ENCODE measurements around the gene ZNF384. TPM values are rescaled to one million over a fixed set of nuclear protein-coding genes. Genes with fewer than 3 reads are reported as not detected.
"Not testable (repeated sequence)": the region's sequence is repeated elsewhere in the genome, so short reads cannot be mapped to it uniquely, and the experiment has no call there.

Gene ZNF384
- polyA plus RNA-seq: 32.5 TPM

GRCh38 chr12:6688999-6689882 lies at the start of gene ZNF384:
Gene ZNF384, minus strand, starts transcription at chr12:6689375. Its CDS starts 9,855 bp downstream, at chr12:6679520.
- Mint-ChIP-seq H3K9me3 (no peaks in the 10 kb centered on the region), H3K4me1 (peaks cover 31 to 46% (median 39%) of the 10 kb centered on the region in 3 donors), H3K4me3 (peak within 1 kb of the TSS; percentile 90 to 98 (median 95)), H3K27ac (peak within 1 kb of the TSS; percentile 87 to 99 (median 95)), H3K27me3 (no peaks in the 10 kb centered on the region), H3K36me3 (no peaks in the 10 kb centered on the region)

- Mint-ChIP-seq H3K36me3 (peaks cover 6% of the 10 kb centered on the region), H3K9me3 (no peaks in the 10 kb centered on the region), H3K27me3 (no peaks in the 10 kb centered on the region), H3K4me1 (no peaks in the 10 kb centered on the region), H3K27ac (no peak overlapping the region), H3K4me3 (no peak overlapping the region)
Observed at GRCh38 chr12:6736754-6737153, 47.6 kb upstream of the ZNF384 start.

DNA sequence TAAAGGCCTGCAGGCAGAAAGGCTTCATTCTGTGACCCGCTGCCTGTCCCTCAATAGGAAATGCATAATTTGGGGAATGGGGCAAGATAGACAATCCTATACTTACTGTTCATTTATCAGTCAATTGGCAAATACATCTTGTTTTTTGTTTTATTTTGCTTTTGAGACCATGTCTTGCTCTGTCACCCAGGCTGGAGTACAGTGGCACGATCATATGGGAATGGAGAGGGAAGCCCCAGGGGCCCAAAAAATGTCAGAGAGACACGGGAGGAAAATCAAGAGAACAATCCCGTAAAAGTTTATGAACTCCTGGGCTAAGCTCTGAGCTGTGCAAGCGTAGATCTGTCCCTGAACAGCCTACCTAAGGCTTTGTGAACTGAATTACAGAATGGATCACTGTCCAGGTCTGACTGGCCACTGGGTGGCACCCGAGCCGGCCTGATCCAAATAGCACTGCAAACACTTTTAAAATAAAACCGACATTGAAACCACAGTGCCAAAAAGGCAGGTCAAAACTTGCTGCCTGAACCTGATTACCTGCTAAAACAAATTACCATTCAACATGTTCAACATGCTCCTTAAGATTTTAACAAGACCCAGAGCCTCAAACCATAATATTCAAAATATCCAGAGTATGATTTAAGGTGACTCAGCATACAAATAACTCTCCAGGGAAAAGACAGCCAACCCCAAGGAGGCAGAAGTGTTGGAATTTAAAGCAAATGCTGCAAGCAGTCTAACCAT lies 46.4 kb upstream of the ZNF384 start:
- H3K4me3 Mint-ChIP-seq: no peak overlapping the region
- H3K9me3 Mint-ChIP-seq: no peaks in the 10 kb centered on the region
- peaks cover 0 to 4% (median 0%) of the 10 kb centered on the region in 3 donors for H3K4me1 Mint-ChIP-seq
- H3K36me3 Mint-ChIP-seq: peaks cover 14% of the 10 kb centered on the region
- peak overlapping the region in 1 of 3 donors; percentile 7 for H3K27ac Mint-ChIP-seq
- H3K27me3 Mint-ChIP-seq: no peaks in the 10 kb centered on the region

DNA sequence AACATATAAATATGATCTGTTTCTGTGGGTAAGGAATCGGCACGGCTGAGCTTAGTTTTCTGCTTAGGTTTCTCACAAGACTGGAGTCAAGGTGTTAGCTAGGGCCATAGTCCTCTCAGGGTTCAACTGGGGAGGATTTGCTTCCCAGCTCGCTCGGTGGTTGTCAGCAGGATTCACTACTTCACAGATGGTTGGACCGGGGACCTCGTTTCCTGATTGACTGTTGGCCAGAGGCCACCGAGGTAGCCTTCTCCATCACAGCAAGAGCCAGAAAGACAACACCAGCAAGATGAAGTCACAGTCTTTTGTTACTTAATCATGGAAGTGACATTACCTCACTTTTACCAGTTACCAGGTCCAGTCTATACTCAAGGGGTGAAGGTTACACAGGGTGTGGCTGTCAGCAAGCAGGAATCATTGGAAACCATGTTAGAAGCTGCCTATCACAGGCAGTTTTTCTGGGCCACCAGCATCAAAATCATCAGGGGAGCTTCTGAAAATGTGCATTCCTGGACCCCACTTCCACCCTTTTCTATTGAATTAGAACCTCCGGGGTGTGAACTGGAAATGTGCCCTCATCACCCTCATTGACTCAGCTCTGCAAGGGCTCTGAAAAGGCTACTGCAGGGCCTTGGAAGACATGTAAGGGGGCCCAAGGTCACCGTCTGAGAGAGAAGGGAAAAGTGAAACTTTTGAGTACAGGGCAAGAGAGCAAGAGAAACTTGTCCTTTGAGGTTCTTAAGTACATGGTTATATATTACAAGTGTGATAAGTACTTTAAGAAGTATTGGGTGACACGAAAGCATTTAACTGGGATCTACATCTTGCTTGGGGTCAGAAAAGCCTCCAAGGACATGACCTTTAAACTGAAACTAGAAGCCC lies 45.6 kb upstream of the ZNF384 start:
- peaks cover 0 to 5% (median 2%) of the 10 kb centered on the region in 3 donors for H3K4me1 Mint-ChIP-seq
- H3K36me3 Mint-ChIP-seq: peaks cover 15% of the 10 kb centered on the region
- peak overlapping the region in 1 of 3 donors; percentile 83 for H3K27ac Mint-ChIP-seq
- no peaks in the 10 kb centered on the region for H3K27me3 Mint-ChIP-seq
- no peak overlapping the region for H3K4me3 Mint-ChIP-seq
- no peaks in the 10 kb centered on the region for H3K9me3 Mint-ChIP-seq

GRCh38 chr12:6730169-6730568 lies 41.0 kb upstream of the ZNF384 start:
- Mint-ChIP-seq H3K4me1 (peaks cover 0 to 9% (median 9%) of the 10 kb centered on the region in 3 donors), H3K9me3 (no peaks in the 10 kb centered on the region), H3K27ac (no peak overlapping the region), H3K4me3 (no peak overlapping the region), H3K36me3 (peaks cover 23% of the 10 kb centered on the region), H3K27me3 (no peaks in the 10 kb centered on the region)

DNA sequence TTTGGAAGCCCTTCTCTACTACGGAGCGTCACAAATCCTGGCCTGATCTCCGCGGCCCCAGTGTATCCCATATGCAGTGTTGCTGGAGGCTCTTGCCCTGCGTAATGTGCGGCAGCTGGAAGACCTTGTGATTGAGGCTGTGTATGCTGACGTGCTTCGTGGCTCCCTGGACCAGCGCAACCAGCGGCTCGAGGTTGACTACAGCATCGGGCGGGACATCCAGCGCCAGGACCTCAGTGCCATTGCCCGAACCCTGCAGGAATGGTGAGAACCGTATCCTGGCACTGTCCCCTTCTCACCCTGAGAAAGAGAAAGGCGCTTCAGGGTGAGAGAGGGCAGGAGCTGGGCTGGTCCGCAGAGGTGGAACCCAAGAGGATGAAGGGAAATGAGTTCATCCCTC lies 40.0 kb upstream of the ZNF384 start:
- no peaks in the 10 kb centered on the region for H3K27me3 Mint-ChIP-seq
- peak overlapping the region in 1 of 4 donors; percentile 20 for H3K4me3 Mint-ChIP-seq
- peaks cover 0 to 14% (median 14%) of the 10 kb centered on the region in 3 donors for H3K4me1 Mint-ChIP-seq
- no peaks in the 10 kb centered on the region for H3K9me3 Mint-ChIP-seq
- H3K36me3 Mint-ChIP-seq: peaks cover 20% of the 10 kb centered on the region
- no peak overlapping the region for H3K27ac Mint-ChIP-seq

DNA sequence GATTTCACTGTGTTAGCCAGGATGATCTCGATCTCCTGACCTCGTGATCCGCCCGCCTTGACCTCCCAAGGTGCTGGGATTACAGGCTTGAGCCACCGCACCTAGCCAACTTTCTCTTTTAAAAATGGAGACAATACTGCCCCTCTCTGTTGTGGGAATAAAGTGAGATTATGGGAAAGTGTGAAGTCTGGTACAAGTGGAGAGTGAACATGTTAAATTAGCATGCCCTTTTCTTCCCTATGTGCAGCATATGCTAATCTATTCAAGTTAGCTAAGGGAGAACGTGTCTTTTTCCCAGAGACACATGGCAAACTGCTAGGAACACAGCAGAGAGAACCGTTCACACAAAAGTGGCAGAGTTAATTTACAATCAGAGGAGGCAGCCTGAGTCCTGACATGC lies 36.2 kb upstream of the ZNF384 start:
- H3K9me3 Mint-ChIP-seq: peaks cover 0 to 2% (median 0%) of the 10 kb centered on the region in 3 donors
- peak overlapping the region in 2 of 4 donors; percentile 75 to 87 for H3K4me3 Mint-ChIP-seq
- peaks cover 9% of the 10 kb centered on the region for H3K36me3 Mint-ChIP-seq
- peak overlapping the region in 1 of 3 donors; percentile 51 for H3K27ac Mint-ChIP-seq
- peaks cover 8 to 24% (median 18%) of the 10 kb centered on the region in 3 donors for H3K4me1 Mint-ChIP-seq
- H3K27me3 Mint-ChIP-seq: no peaks in the 10 kb centered on the region

GRCh38 chr12:6724409-6724797 lies 35.2 kb upstream of the ZNF384 start:
- peak overlapping the region; percentile 91 to 98 (median 95) for H3K27ac Mint-ChIP-seq
- no peaks in the 10 kb centered on the region for H3K27me3 Mint-ChIP-seq
- peaks cover 8% of the 10 kb centered on the region for H3K36me3 Mint-ChIP-seq
- peaks cover 0 to 2% (median 0%) of the 10 kb centered on the region in 3 donors for H3K9me3 Mint-ChIP-seq
- peaks cover 8 to 22% (median 17%) of the 10 kb centered on the region in 3 donors for H3K4me1 Mint-ChIP-seq
- peak overlapping the region; percentile 87 to 98 (median 94) for H3K4me3 Mint-ChIP-seq

DNA sequence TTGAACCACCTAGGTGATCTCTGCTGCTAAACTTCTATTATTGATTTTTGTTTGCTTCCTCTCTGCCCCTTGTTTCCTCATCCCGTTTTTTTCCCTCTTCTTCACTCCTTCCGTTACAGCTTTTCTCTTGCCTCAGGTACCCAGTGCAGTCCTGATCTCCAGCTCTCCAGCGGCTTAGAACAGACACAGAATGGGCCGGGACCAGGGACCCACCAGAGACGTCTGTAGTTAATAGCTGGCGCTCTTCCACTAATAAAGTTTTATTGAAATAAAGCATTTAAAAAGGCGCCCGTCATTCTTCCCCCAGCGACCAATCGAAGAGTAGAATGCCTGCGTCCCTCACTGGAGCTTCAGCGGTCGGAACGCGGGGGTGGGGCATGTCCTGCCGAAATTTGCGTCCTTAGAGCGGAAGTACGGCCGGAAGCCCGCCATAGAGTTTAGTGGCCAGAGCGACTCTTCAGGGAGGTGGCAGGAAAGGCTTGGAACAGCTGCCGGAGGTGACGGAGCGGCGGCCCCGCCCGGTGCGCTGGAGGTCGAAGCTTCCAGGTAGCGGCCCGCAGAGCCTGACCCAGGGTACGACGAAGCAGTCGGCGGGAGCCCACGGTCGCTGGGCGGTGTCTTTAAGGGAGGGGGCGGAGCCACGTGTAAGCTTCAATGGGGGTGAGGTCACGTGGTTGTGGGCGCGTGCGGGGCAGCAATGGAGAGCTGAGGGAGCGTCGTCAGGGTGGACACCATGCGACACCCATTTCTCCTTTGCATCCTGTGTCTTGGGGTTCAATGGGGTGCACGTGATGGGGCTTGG lies 34.6 kb upstream of the ZNF384 start, which contains the start of gene COPS7A:
Gene COPS7A, plus strand, starts transcription at position 440 of the 802 bp plus-strand sequence. CDS start 611 bp downstream, outside the sequence.
- H3K9me3 Mint-ChIP-seq: peaks cover 0 to 2% (median 0%) of the 10 kb centered on the region in 3 donors
- H3K27ac Mint-ChIP-seq: peak within 1 kb of the TSS; percentile 91 to 98 (median 95)
- no peaks in the 10 kb centered on the region for H3K27me3 Mint-ChIP-seq
- H3K4me3 Mint-ChIP-seq: peak within 1 kb of the TSS; percentile 87 to 98 (median 94)
- peaks cover 7% of the 10 kb centered on the region for H3K36me3 Mint-ChIP-seq
- H3K4me1 Mint-ChIP-seq: peaks cover 8 to 22% (median 17%) of the 10 kb centered on the region in 3 donors

- Mint-ChIP-seq H3K4me1 (peaks cover 8 to 22% (median 17%) of the 10 kb centered on the region in 3 donors), H3K4me3 (peak overlapping the region in 2 of 4 donors; percentile 43 to 50), H3K36me3 (peaks cover 6% of the 10 kb centered on the region), H3K27ac (peak overlapping the region in 1 of 3 donors; percentile 91), H3K9me3 (peaks cover 0 to 2% (median 0%) of the 10 kb centered on the region in 3 donors), H3K27me3 (no peaks in the 10 kb centered on the region)
Observed at GRCh38 chr12:6722863-6723262, 33.7 kb upstream of the ZNF384 start.

DNA sequence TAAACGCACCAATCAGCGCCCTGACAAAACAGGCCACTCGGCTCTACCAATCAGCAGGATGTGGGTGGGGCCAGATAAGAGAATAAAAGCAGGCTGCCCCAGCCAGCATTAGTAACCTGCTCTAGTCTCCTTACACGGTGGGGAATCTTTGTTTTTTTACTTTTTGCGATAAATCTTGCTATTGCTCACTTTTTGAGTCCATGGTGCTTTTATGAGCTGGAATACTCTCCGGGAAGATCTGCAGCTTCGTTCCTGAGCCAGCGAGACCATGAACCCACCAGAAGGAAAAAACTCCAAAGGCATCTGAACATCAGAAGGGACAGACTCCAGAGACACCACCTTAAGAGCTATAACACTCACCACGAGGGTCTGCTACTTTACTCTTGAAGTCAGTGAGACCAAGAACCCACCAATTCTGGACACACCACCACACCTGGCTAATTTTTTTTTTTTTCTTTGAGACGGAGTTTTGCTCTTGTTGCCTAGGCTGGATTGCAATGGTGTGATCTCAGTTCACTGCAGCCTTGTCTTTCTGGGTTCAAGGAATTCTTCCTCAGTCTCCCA lies 27.8 kb upstream of the ZNF384 start:
- H3K9me3 Mint-ChIP-seq: no peaks in the 10 kb centered on the region

DNA sequence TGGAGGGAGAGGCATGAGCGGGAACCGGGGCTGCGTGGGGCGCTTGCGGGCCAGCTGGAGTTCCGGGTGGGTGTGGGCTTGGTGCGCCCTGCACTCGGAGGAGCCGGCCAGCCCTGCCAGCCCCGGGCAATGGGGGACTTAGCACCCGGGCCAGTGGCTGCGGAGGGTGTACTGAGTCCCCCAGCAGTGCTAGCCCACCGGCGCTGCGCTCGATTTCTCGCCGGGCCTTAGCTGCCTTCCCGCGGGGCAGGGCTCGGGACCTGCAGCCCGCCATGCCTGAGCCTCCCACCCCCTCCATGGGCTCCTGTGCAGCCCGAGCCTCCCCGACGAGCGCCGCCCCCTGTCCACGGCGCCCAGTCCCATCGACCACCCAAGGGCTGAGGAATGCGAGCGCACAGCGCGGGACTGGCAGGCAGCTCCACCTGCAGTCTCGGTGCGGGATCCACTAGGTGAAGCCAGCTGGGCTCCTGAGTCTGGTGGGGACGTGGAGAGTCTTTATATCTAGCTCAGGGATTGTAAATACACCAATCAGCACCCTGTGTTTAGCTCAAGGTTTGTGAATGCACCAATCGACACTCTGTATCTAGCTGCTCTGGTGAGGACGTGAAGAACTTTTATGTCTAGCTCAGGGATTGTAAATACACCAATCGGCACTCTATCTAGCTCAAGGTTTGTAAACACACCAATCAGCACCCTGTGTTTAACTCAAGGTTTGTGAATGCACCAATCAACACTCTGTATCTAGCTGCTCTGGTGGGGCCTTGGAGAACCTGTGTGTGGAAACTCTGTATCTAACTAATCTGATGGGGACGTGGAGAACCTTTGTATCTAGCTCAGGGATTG lies 27.1 kb upstream of the ZNF384 start:
- H3K9me3 Mint-ChIP-seq, H3K27ac Mint-ChIP-seq, H3K36me3 Mint-ChIP-seq, H3K4me3 Mint-ChIP-seq, H3K4me1 Mint-ChIP-seq, H3K27me3 Mint-ChIP-seq: not testable (repeated sequence)

More for the DNA sequence above, 27.8 kb upstream of the ZNF384 start:
- H3K27me3 Mint-ChIP-seq: peaks cover 2% of the 10 kb centered on the region
- peaks cover 1% of the 10 kb centered on the region for H3K36me3 Mint-ChIP-seq
- no peak overlapping the region for H3K4me3 Mint-ChIP-seq
- H3K27ac Mint-ChIP-seq: no peak overlapping the region
- no peaks in the 10 kb centered on the region for H3K4me1 Mint-ChIP-seq
